HAP-1 (cell line): ENCODE data around the gene CACNA1H.
A peak's percentile ranks its signal among the peaks of the same experiment; 100 is the strongest.

Experiments used
- DNase-seq, 2 experiments: peaks; one replicate each; pipeline ENCODE4 v3.0.0-alpha.2; 2016 to 2020; ENCODE audit warnings: low spot score in 2 of 2
- H3K27me3 ChIP-seq: fragments of 250-450 bp; sonication (Bioruptor Pico); 2 replicates; pipeline ENCODE4 v1.5.1; 2020; ENCODE audit warnings: low read depth, mild to moderate bottlenecking, moderate library complexity
- H3K36me3 ChIP-seq: fragments of 250-450 bp; sonication (Bioruptor Pico); replicated peaks from 2 replicates; pipeline ENCODE4 v1.5.1; 2020; ENCODE audit warnings: mild to moderate bottlenecking
- H3K4me1 ChIP-seq: fragments of 250-450 bp; sonication (Bioruptor Pico); 2 replicates; pipeline ENCODE4 v1.5.1; 2020; ENCODE audit warnings: mild to moderate bottlenecking
- H3K4me3 ChIP-seq: fragments of 250-450 bp; sonication (Bioruptor Pico); 2 replicates; pipeline ENCODE4 v1.5.1; 2020; ENCODE audit warnings: mild to moderate bottlenecking, moderate library complexity
- H3K9me3 ChIP-seq: fragments of 250-450 bp; sonication (Bioruptor Pico); 2 replicates; pipeline ENCODE4 v1.5.1; 2020; ENCODE audit warnings: mild to moderate bottlenecking, moderate library complexity
- in situ Hi-C: fragments of 300-500 bp; cut with MboI; formaldehyde crosslinking; loops from 3 replicates; pipeline ENCODE4 v1.14.3; 2020; ENCODE audit warnings: low sequenced_read_pairs, inconsistent platforms, mixed read lengths

Gene CACNA1H

GRCh38 chr16:1152651-1153259 is at the start of gene CACNA1H:
CACNA1H (plus strand) TSS chr16:1153106; CDS start chr16:1153738, 632 bp downstream.
- H3K4me3 ChIP-seq: peak within 1 kb of the TSS; percentile 24
- no peaks in the 10 kb centered on the region for H3K36me3 ChIP-seq
- H3K27me3 ChIP-seq: no peaks in the 10 kb centered on the region
- H3K9me3 ChIP-seq: no peaks in the 10 kb centered on the region
- no peaks in the 10 kb centered on the region for H3K4me1 ChIP-seq
- peak; percentile 8 to 68 for DNase-seq
- in situ Hi-C loops: no loop called here

GRCh38 chr16:1103636-1103980 is 49.3 kb upstream of the CACNA1H start:
- H3K27me3 ChIP-seq: peaks cover 11% of the 10 kb centered on the region; the same call in 1 of the 2 replicates
- in situ Hi-C loops: no loop called here
- no peaks in the 10 kb centered on the region; the same call in 1 of the 2 replicates for H3K4me1 ChIP-seq
- peak overlapping the region; percentile 49 for H3K4me3 ChIP-seq
- DNase-seq: no peak
- no peaks in the 10 kb centered on the region for H3K9me3 ChIP-seq
- H3K36me3 ChIP-seq: no peaks in the 10 kb centered on the region

GRCh38 chr16:1105888-1106620 is 46.9 kb upstream of the CACNA1H start:
- in situ Hi-C loops: no loop called here
- peaks cover 36% of the 10 kb centered on the region for H3K27me3 ChIP-seq
- H3K36me3 ChIP-seq: no peaks in the 10 kb centered on the region
- peak; percentile 20 to 82 for DNase-seq
- H3K4me3 ChIP-seq: no peak overlapping the region
- H3K4me1 ChIP-seq: no peaks in the 10 kb centered on the region; the same call in 1 of the 2 replicates
- no peaks in the 10 kb centered on the region for H3K9me3 ChIP-seq

DNA sequence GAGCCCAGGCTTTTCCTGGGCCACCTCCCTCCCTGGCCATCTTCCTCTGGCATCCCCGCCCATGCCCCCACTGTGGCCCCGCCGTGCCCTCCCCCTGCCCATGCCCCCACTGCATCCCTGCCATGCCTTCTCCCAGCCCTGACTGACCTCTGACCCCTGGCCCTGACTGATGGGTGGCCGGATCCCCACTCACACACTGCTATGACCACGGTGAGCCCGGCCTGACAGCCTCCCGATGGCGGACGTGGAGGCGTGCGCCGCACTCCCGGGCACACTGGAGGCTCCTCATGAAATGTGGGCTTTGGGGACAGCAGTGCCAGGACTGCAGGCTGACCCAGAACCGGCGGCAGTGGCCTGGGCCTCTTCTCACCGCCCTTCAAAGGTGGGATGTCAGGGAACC is 46.2 kb upstream of the CACNA1H start:
- no peak for DNase-seq
- no peaks in the 10 kb centered on the region; the same call in 1 of the 2 replicates for H3K4me1 ChIP-seq
- in situ Hi-C loops: no loop called here
- no peak overlapping the region for H3K4me3 ChIP-seq
- no peaks in the 10 kb centered on the region for H3K9me3 ChIP-seq
- peaks cover 37% of the 10 kb centered on the region for H3K27me3 ChIP-seq
- H3K36me3 ChIP-seq: no peaks in the 10 kb centered on the region

DNA sequence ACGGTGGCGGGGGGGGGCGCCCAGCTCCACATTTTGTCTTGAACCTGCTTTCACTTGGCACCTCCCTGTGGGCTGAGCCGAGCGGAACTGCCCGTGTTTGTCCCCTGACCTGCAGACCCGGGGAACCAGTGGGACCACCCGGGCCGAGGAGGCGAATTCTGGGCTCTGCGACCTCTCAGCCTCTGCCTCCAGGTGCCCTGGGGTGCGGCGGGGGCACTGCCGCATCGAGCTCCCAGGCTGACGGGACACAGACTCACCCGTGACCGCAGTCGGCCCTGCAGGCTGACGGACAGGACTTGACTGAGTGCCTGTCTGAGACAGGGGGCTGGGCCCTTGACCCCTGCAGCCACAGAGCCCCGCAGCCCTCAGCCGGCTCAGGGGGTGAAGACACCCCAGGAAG is 45.8 kb upstream of the CACNA1H start:
- Histone ChIP-seq H3K27me3 (peaks cover 42% of the 10 kb centered on the region), H3K36me3 (no peaks in the 10 kb centered on the region), H3K9me3 (no peaks in the 10 kb centered on the region), H3K4me3 (no peak overlapping the region), H3K4me1 (no peaks in the 10 kb centered on the region; the same call in 1 of the 2 replicates)
- in situ Hi-C loops: no loop called here
- DNase-seq: no peak

GRCh38 chr16:1107731-1108130 is 45.2 kb upstream of the CACNA1H start:
- no peaks in the 10 kb centered on the region; the same call in 1 of the 2 replicates for H3K4me1 ChIP-seq
- H3K27me3 ChIP-seq: peaks cover 48% of the 10 kb centered on the region
- no peaks in the 10 kb centered on the region for H3K9me3 ChIP-seq
- H3K36me3 ChIP-seq: no peaks in the 10 kb centered on the region
- no peak overlapping the region for H3K4me3 ChIP-seq
- DNase-seq: no peak
- in situ Hi-C loops: no loop called here

- H3K27me3 ChIP-seq: peaks cover 56% of the 10 kb centered on the region
- no peak overlapping the region for H3K4me3 ChIP-seq
- H3K9me3 ChIP-seq: no peaks in the 10 kb centered on the region
- in situ Hi-C loops: no loop called here
- H3K4me1 ChIP-seq: no peaks in the 10 kb centered on the region
- H3K36me3 ChIP-seq: no peaks in the 10 kb centered on the region
- peak in 1 of 2 experiments; percentile 35 for DNase-seq
These were observed 44.3 kb upstream of the CACNA1H start for GRCh38 chr16:1108299-1109252.

DNA sequence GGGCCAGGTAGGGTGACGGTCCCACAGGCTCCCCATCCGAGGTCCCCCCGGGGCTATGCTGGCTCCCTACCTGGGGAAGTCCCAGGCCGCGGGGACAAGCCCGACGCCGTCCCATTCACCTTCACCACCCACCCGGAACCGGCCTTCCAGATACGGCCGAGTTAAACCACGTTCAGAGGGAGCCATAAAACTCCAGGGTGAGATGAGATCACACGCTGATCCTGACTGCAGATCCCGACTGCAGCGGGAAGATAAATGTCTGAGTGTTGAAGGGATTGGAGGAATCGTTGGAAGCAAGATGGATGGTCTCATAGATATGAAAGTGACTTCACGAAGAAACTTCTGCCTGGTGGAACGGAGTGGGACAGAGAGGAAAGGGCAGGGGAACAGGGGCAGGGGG is 43.3 kb upstream of the CACNA1H start:
- Histone ChIP-seq H3K27me3 (peaks cover 58% of the 10 kb centered on the region), H3K9me3 (no peaks in the 10 kb centered on the region), H3K36me3 (no peaks in the 10 kb centered on the region), H3K4me3 (no peak overlapping the region), H3K4me1 (no peaks in the 10 kb centered on the region)
- no peak for DNase-seq
- in situ Hi-C loops: no loop called here

GRCh38 chr16:1112506-1113184 is 40.3 kb upstream of the CACNA1H start:
- H3K4me3 ChIP-seq: no peak overlapping the region
- DNase-seq: no peak
- in situ Hi-C loops: no loop called here
- no peaks in the 10 kb centered on the region for H3K4me1 ChIP-seq
- peaks cover 58% of the 10 kb centered on the region for H3K27me3 ChIP-seq
- H3K36me3 ChIP-seq: no peaks in the 10 kb centered on the region
- H3K9me3 ChIP-seq: no peaks in the 10 kb centered on the region

- Histone ChIP-seq H3K36me3 (no peaks in the 10 kb centered on the region), H3K27me3 (peaks cover 53% of the 10 kb centered on the region), H3K4me1 (no peaks in the 10 kb centered on the region), H3K9me3 (no peaks in the 10 kb centered on the region), H3K4me3 (no peak overlapping the region)
- in situ Hi-C loops: no loop called here
- DNase-seq: no peak
These were observed 39.4 kb upstream of the CACNA1H start for GRCh38 chr16:1113489-1113888.

GRCh38 chr16:1113889-1114526 is 38.9 kb upstream of the CACNA1H start:
- Histone ChIP-seq H3K36me3 (no peaks in the 10 kb centered on the region), H3K4me1 (no peaks in the 10 kb centered on the region), H3K27me3 (peaks cover 47% of the 10 kb centered on the region), H3K4me3 (no peak overlapping the region), H3K9me3 (no peaks in the 10 kb centered on the region)
- DNase-seq: no peak
- in situ Hi-C loops: no loop called here

GRCh38 chr16:1116693-1117077 is 36.2 kb upstream of the CACNA1H start:
- no peak for DNase-seq
- no peak overlapping the region for H3K4me3 ChIP-seq
- no peaks in the 10 kb centered on the region for H3K4me1 ChIP-seq
- H3K27me3 ChIP-seq: peaks cover 27% of the 10 kb centered on the region
- H3K36me3 ChIP-seq: no peaks in the 10 kb centered on the region
- in situ Hi-C loops: no loop called here
- H3K9me3 ChIP-seq: no peaks in the 10 kb centered on the region
